ENCODE measurements around the gene TOX2.

The TOX2 gene

GRCh38 chr20:43914311-43915210 lies at the start of gene TOX2:
TSS of gene TOX2 (plus strand) at chr20:43914852. CDS start at chr20:43914892, 40 bp downstream.
- DNase-seq (ENCODE audit: low read depth), result peak; percentile 49
- peak within 1 kb of the TSS; percentile 65 for H3K4me3 ChIP-seq (replicated peaks; ENCODE audit: low read depth, low read length)
- TF ChIP-seq, protein P1, sequence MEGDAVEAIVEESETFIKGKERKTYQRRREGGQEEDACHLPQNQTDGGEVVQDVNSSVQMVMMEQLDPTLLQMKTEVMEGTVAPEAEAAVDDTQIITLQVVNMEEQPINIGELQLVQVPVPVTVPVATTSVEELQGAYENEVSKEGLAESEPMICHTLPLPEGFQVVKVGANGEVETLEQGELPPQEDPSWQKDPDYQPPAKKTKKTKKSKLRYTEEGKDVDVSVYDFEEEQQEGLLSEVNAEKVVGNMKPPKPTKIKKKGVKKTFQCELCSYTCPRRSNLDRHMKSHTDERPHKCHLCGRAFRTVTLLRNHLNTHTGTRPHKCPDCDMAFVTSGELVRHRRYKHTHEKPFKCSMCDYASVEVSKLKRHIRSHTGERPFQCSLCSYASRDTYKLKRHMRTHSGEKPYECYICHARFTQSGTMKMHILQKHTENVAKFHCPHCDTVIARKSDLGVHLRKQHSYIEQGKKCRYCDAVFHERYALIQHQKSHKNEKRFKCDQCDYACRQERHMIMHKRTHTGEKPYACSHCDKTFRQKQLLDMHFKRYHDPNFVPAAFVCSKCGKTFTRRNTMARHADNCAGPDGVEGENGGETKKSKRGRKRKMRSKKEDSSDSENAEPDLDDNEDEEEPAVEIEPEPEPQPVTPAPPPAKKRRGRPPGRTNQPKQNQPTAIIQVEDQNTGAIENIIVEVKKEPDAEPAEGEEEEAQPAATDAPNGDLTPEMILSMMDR (IDR thresholded peaks at IDR 0.05; ENCODE audit: low read length, missing control alignments), result no peak

DNA sequence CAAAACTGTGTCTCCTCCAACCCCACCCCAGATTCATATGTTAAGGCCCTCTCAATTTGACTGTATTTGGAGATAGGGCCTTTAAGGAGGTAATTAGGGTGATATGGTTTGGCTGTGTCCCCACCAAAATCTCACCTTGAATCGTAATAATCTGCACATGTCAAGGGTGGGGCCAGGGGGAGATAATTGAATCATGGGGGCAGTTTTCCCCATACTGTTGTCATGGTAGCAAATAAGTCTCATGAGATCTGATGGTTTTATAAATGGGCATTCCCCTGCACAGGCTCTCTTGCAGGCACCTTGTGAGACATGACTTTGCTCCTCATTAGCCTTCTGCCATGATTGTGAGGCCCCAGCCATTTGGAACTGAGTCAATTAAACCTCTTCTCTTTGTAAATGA lies 46.6 kb upstream of the TOX2 start:
- TF ChIP-seq, protein P1 (IDR thresholded peaks at IDR 0.05; ENCODE audit: low read length, missing control alignments), result no peak
- no peak for DNase-seq (ENCODE audit: low read depth)
- no peak overlapping the region for H3K4me3 ChIP-seq (replicated peaks; ENCODE audit: low read depth, low read length)

- TF ChIP-seq, protein P1 (IDR thresholded peaks at IDR 0.05; ENCODE audit: low read length, missing control alignments), result no peak
- peak; percentile 21 for DNase-seq (ENCODE audit: low read depth)
Observed at GRCh38 chr20:43870484-43870883, 44.2 kb upstream of the TOX2 start.

GRCh38 chr20:43878776-43879175 lies 35.9 kb upstream of the TOX2 start:
- TF ChIP-seq, protein P1 (IDR thresholded peaks at IDR 0.05; ENCODE audit: low read length, missing control alignments), result no peak

More at GRCh38 chr20:43870484-43870883, 44.2 kb upstream of the TOX2 start:
- H3K4me3 ChIP-seq (replicated peaks; ENCODE audit: low read depth, low read length), result no peak overlapping the region

DNA sequence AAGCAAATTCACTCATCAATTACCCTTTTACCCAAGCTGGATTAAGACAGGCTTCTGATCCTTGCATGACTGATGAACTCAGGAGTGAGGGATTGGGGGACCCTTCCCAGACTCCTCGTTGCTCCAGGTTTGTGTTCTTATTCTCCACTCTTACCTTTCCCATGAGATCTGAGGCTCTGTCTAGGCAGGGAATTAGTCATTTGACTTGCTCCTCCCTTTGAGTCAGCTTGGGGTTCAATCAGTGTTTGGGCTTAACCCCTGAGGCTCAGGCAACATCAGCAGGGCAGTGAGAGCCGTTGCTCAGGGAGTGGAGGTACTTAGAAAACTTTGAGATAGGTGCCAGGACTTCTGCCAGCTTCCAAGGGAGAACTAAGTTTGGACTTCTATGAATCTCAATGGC lies 20.7 kb upstream of the TOX2 start:
- TF ChIP-seq, protein P1 (IDR thresholded peaks at IDR 0.05; ENCODE audit: low read length, missing control alignments), result no peak
- DNase-seq (ENCODE audit: low read depth), result no peak

More at GRCh38 chr20:43878776-43879175, 35.9 kb upstream of the TOX2 start:
- DNase-seq (ENCODE audit: low read depth), result no peak
- H3K4me3 ChIP-seq (replicated peaks; ENCODE audit: low read depth, low read length), result no peak overlapping the region

GRCh38 chr20:43894491-43894890 lies 20.2 kb upstream of the TOX2 start:
- no peak overlapping the region for H3K4me3 ChIP-seq (replicated peaks; ENCODE audit: low read depth, low read length)
- no peak for DNase-seq (ENCODE audit: low read depth)
- TF ChIP-seq, protein P1 (IDR thresholded peaks at IDR 0.05; ENCODE audit: low read length, missing control alignments), result no peak

More for the DNA sequence above, 20.7 kb upstream of the TOX2 start:
- no peak overlapping the region for H3K4me3 ChIP-seq (replicated peaks; ENCODE audit: low read depth, low read length)
